Stomach (tissue), 4 donors: ENCODE measurements around the gene FCRL1.

Source experiments
- CTCF ChIP-seq, 7 experiments: fragments of 450-650 bp in 4 of 7; fragments of 200-600 bp in 3 of 7; sonication (generic) in 3 of 7; IDR thresholded peaks; one replicate each; pipeline ENCODE4 v1.5.1; 2016 to 2019; ENCODE audit warnings: antibody characterized with exemption in 7 of 7, control low read depth in 2 of 7, mild to moderate bottlenecking in 1 of 7
- POLR2A ChIP-seq, 4 donors: fragments of 450-650 bp; IDR thresholded peaks; one replicate each; pipeline ENCODE4 v1.6.1; 2016; ENCODE audit warnings: antibody characterized with exemption in 4 of 4, control low read depth in 2 of 4, mild to moderate bottlenecking in 1 of 4, moderate library complexity in 1 of 4
- POLR2AphosphoS5 ChIP-seq, 3 donors: sonication (generic); formaldehyde crosslinking; IDR thresholded peaks; one replicate each; pipeline ENCODE4 v1.6.1; 2016; ENCODE audit warnings: antibody characterized with exemption in 3 of 3

- TF ChIP-seq CTCF (IDR thresholded peaks at IDR 0.05), result no peak
- TF ChIP-seq POLR2A (IDR thresholded peaks at IDR 0.05), result no peak
- no peak for TF ChIP-seq POLR2AphosphoS5 (IDR thresholded peaks at IDR 0.05)
Observed at GRCh38 chr1:157770442-157771043, 49.4 kb downstream of the FCRL1 start.
